IPS-15b (cell line): Measurements from ENCODE around the gene DGUOK.
A peak's percentile ranks its signal among the peaks of the same experiment; 100 is the strongest.

Source experiments
- H3K27me3 ChIP-seq: one replicate; pipeline ENCODE4 v1.6.1; 2013; ENCODE audit warnings: low read length; ENCODE audit not compliant: control insufficient read depth, insufficient read depth
- H3K36me3 ChIP-seq: one replicate; pipeline ENCODE4 v1.6.1; 2013; ENCODE audit warnings: low read length; ENCODE audit not compliant: control insufficient read depth, insufficient read depth
- H3K4me1 ChIP-seq: one replicate; pipeline ENCODE4 v1.6.1; 2013; ENCODE audit warnings: mild to moderate bottlenecking, low read length; ENCODE audit not compliant: control insufficient read depth, insufficient read depth
- H3K4me3 ChIP-seq: one replicate; pipeline ENCODE4 v1.5.1; 2013; ENCODE audit warnings: low read depth, low read length
- H3K9ac ChIP-seq: one replicate; pipeline ENCODE4 v1.6.1; 2013; ENCODE audit warnings: low read depth, mild to moderate bottlenecking, low read length
- H3K9me3 ChIP-seq: one replicate; pipeline ENCODE4 v1.6.1; 2013; ENCODE audit warnings: mild to moderate bottlenecking, low read length; ENCODE audit not compliant: control insufficient read depth, insufficient read depth

DGUOK gene

DNA sequence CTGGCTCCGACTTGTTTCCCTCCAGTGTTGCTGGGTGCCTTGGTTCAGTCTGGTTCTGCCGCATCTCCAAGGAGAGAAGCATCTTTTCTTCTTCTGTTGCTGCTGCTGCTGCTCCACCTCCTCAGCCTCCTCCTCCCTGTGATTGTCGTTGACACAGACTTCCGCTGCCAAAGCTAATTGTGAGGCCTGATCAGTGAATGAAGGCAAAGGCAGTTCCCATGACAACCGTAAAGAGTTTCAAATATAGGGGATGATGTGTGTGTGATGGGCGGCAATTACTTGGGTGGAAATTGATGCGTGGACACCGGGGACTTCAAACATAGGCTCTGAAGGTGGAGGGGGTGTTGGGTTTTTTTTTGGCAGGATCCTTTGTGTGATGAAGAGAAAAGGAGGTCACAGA is 71.8 kb downstream of the DGUOK start:
- H3K4me3 ChIP-seq: no peak overlapping the region
- no peaks in the 10 kb centered on the region for H3K9me3 ChIP-seq
- H3K27me3 ChIP-seq: peaks cover 18% of the 10 kb centered on the region
- H3K36me3 ChIP-seq: no peaks in the 10 kb centered on the region
- no peaks in the 10 kb centered on the region for H3K4me1 ChIP-seq
- H3K9ac ChIP-seq: no peak overlapping the region

- peaks cover 18% of the 10 kb centered on the region for H3K27me3 ChIP-seq
- no peaks in the 10 kb centered on the region for H3K4me1 ChIP-seq
- H3K36me3 ChIP-seq: no peaks in the 10 kb centered on the region
- H3K9me3 ChIP-seq: no peaks in the 10 kb centered on the region
- H3K4me3 ChIP-seq: no peak overlapping the region
- no peak overlapping the region for H3K9ac ChIP-seq
Measured at GRCh38 chr2:73998933-73999332, 72.3 kb downstream of the DGUOK start.

DNA sequence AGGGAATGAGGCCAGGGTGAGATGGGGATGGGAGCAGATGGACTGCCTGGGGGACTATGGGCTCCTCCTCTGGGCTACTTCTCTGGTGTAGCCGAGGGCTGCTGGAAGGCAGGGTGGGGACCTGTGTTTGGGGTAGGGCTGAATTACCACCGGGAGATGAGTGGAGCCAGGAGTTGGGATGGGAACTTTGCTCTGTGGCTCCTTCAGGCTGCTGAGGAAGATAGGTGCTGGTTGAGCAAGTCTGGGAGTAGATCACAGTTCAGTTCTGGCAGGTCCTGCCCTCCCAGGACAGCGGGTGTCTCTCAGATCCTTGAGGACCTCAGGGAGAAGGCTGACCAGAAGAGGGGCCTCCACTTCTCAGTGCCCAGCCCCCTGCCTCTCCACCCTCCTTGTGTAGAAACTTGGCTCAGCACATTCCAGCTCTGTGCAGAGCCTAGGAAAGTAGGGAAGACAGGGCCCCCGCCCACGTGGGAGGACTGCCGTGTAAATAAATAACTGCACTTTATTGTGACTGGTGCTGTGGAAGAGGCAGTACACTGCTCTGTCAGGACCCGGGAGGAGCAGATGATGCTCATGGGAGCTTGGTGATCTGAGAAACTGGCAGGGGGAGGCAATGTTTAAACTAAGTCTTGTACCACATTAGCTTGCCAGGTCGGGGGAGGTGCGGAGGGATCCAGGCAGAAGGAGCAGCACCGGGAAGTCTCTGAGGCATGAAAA is 73.4 kb downstream of the DGUOK start:
- no peaks in the 10 kb centered on the region for H3K36me3 ChIP-seq
- no peak overlapping the region for H3K4me3 ChIP-seq
- no peak overlapping the region for H3K9ac ChIP-seq
- H3K27me3 ChIP-seq: peaks cover 18% of the 10 kb centered on the region
- no peaks in the 10 kb centered on the region for H3K9me3 ChIP-seq
- H3K4me1 ChIP-seq: peaks cover 4% of the 10 kb centered on the region

DNA sequence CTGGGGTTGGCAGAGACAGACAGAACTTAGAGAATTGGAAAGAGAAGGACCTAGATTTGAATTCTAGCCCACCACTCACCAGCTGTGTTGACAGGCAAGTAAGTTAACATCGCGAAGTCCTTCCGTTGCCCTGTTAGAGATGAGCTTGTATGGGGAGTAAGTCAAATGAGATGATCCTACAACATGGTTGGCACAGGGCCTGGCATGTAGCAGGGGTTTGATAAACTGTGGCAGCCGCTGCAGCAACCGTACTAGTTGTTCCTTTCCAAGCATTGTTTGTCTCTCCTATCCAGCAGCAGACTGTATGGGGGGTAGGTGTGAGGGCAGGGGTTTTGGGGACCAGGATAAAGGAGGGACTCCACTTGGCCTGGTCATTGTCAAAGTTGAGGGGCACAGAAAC is 74.0 kb downstream of the DGUOK start:
- peaks cover 4% of the 10 kb centered on the region for H3K4me1 ChIP-seq
- no peaks in the 10 kb centered on the region for H3K9me3 ChIP-seq
- H3K9ac ChIP-seq: no peak overlapping the region
- H3K27me3 ChIP-seq: peaks cover 18% of the 10 kb centered on the region
- no peak overlapping the region for H3K4me3 ChIP-seq
- H3K36me3 ChIP-seq: no peaks in the 10 kb centered on the region

- H3K9me3 ChIP-seq: no peaks in the 10 kb centered on the region
- H3K9ac ChIP-seq: no peak overlapping the region
- H3K4me3 ChIP-seq: no peak overlapping the region
- H3K27me3 ChIP-seq: peaks cover 18% of the 10 kb centered on the region
- peaks cover 4% of the 10 kb centered on the region for H3K4me1 ChIP-seq
- no peaks in the 10 kb centered on the region for H3K36me3 ChIP-seq
Measured at GRCh38 chr2:74001121-74001520, 74.4 kb downstream of the DGUOK start.

DNA sequence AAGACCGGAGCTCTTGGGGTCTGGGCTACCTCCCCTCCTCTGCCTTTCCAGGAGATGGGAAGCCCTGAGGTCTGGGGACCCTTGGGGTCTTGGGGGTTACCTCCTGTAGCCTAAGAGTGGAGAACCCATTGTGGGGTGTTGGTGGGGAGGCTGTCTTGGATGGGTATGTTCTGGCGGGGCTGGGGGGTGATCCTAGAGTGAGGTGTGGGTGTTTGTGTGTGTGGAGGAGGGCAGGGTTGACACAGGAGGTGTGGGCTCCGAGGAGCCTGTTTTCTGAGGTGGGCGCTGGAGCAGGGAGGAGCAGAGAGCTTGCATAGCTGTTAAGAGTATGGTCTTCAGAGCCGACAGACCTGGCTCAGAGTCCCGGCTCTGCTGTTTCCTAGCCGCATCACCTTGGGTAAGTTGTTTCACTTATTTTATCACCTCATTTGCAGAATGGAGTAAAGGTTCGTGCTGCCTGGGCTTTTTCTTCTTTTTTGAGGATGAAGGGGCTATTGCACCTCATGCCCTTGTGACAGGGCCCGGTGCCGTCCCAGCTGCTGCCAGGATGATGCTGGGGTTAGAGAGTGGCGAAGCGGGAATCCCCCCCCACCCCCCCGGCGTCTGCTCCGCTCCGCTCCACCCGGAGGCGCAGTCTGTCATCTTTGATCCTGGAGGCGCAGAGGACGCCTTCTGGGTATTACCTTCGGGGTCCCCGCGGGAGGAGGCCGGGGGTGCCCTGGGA is 75.3 kb downstream of the DGUOK start:
- no peak overlapping the region for H3K9ac ChIP-seq
- peaks cover 18% of the 10 kb centered on the region for H3K27me3 ChIP-seq
- no peaks in the 10 kb centered on the region for H3K9me3 ChIP-seq
- H3K4me1 ChIP-seq: peaks cover 6% of the 10 kb centered on the region
- H3K4me3 ChIP-seq: peak overlapping the region; percentile 81
- no peaks in the 10 kb centered on the region for H3K36me3 ChIP-seq

- H3K4me3 ChIP-seq: peak overlapping the region; percentile 81
- H3K4me1 ChIP-seq: peaks cover 12% of the 10 kb centered on the region
- no peaks in the 10 kb centered on the region for H3K36me3 ChIP-seq
- H3K9ac ChIP-seq: no peak overlapping the region
- H3K9me3 ChIP-seq: no peaks in the 10 kb centered on the region
- H3K27me3 ChIP-seq: peaks cover 18% of the 10 kb centered on the region
Measured at GRCh38 chr2:74002505-74003421, 76.1 kb downstream of the DGUOK start.

GRCh38 chr2:74003494-74004211 is 77.0 kb downstream of the DGUOK start:
- H3K9me3 ChIP-seq: no peaks in the 10 kb centered on the region
- peaks cover 18% of the 10 kb centered on the region for H3K27me3 ChIP-seq
- H3K4me1 ChIP-seq: peaks cover 17% of the 10 kb centered on the region
- H3K4me3 ChIP-seq: peak overlapping the region; percentile 81
- H3K9ac ChIP-seq: no peak overlapping the region
- H3K36me3 ChIP-seq: no peaks in the 10 kb centered on the region

GRCh38 chr2:74004212-74005182 is 77.8 kb downstream of the DGUOK start:
- no peak overlapping the region for H3K9ac ChIP-seq
- H3K27me3 ChIP-seq: peaks cover 18% of the 10 kb centered on the region
- no peaks in the 10 kb centered on the region for H3K36me3 ChIP-seq
- peaks cover 22% of the 10 kb centered on the region for H3K4me1 ChIP-seq
- H3K4me3 ChIP-seq: peak overlapping the region; percentile 42
- no peaks in the 10 kb centered on the region for H3K9me3 ChIP-seq

- Histone ChIP-seq H3K9me3 (no peaks in the 10 kb centered on the region), H3K36me3 (no peaks in the 10 kb centered on the region), H3K27me3 (peaks cover 13% of the 10 kb centered on the region), H3K9ac (no peak overlapping the region), H3K4me1 (peaks cover 22% of the 10 kb centered on the region), H3K4me3 (no peak overlapping the region)
Measured at GRCh38 chr2:74005786-74006185, 79.1 kb downstream of the DGUOK start.
